Endothelial cell of umbilical vein (primary cell): ENCODE results near the gene COMT. TPM values are rescaled to one million over a fixed set of nuclear protein-coding genes. Genes with fewer than 3 reads are reported as not detected.
"Not testable (repeated sequence)": the region's sequence is repeated elsewhere in the genome, so short reads cannot be mapped to it uniquely, and the experiment has no call there.

Experiments used
- BruUV-seq: library from RNA; stranded (reverse); fragments of 400-500 nt; replicated peaks from 2 replicates; lab custom pipeline; 2021; lab: Mats Ljungman, UMichigan
- CTCF ChIA-PET: fragments of 300-600, 350-600 bp; sonication (Branson Sonifier 250); formaldehyde crosslinking; loops from one replicate; lab custom pipeline; 2021; ENCODE audit warnings: antibody characterized with exemption, inconsistent platforms; lab: Charles Lee
- POLR2A ChIA-PET: fragments of 300-600, 350-600 bp; sonication (Branson Sonifier 250); formaldehyde crosslinking; loops from one replicate; lab custom pipeline; 2021; ENCODE audit warnings: antibody characterized with exemption, inconsistent platforms; lab: Charles Lee
- DNase-seq: peaks from one replicate; pipeline ENCODE4 v3.0.0-alpha.2; 2011; ENCODE audit warnings: low read depth, low spot score
- FAIRE-seq: peaks from 2 replicates; lab custom pipeline; 2011; peaks lifted over from hg19 to GRCh38; lab: Jason Lieb, UNC
- H2AFZ ChIP-seq: 2 replicates; pipeline ENCODE4 v1.6.0; 2012; ENCODE audit warnings: low read depth, low read length, control low read depth, inconsistent platforms
- H3K27ac ChIP-seq: 2 replicates; pipeline ENCODE4 v1.5.1; 2011; ENCODE audit warnings: low read depth, mild to moderate bottlenecking, control low read depth, low read length, moderate library complexity; ENCODE audit not compliant: insufficient read depth
- H3K27me3 ChIP-seq, 2 experiments: 2 replicates each; pipeline versions ENCODE4 v1.6.0 to v1.6.1; 2011; ENCODE audit warnings: low read length in 2 of 2, mixed read lengths in 1 of 2; ENCODE audit not compliant: control insufficient read depth in 2 of 2, insufficient read depth in 2 of 2
- H3K36me3 ChIP-seq, 2 experiments: 2 replicates in 1 of 2; 3 replicates in 1 of 2; pipeline ENCODE4 v1.5.1; 2011; ENCODE audit warnings: low read length in 2 of 2, mild to moderate bottlenecking in 1 of 2, moderate library complexity in 1 of 2; ENCODE audit not compliant: control insufficient read depth in 2 of 2, insufficient read depth in 2 of 2; ENCODE audit errors: extremely low read depth in 1 of 2
- H3K4me1 ChIP-seq: 3 replicates; pipeline ENCODE4 v1.5.1; 2011; ENCODE audit warnings: mild to moderate bottlenecking, low read length; ENCODE audit not compliant: control insufficient read depth, insufficient read depth; ENCODE audit errors: extremely low read depth
- H3K4me2 ChIP-seq: 2 replicates; pipeline ENCODE4 v1.6.1; 2011; ENCODE audit warnings: low read length, control low read depth, mixed read lengths; ENCODE audit not compliant: insufficient read depth
- H3K4me3 ChIP-seq, 3 experiments: fragments of 200-600 bp in 1 of 3; sonication (generic), shearing (Covaris generic) in 1 of 3; replicated peaks in 1 of 3; 2 replicates each; pipeline ENCODE4 v1.5.1; 2011 to 2016; ENCODE audit warnings: control low read depth in 3 of 3, low read length in 3 of 3, mild to moderate bottlenecking in 2 of 3, inconsistent platforms in 1 of 3, low read depth in 1 of 3, moderate library complexity in 1 of 3; ENCODE audit not compliant: insufficient read depth in 1 of 3
- H3K79me2 ChIP-seq: 2 replicates; pipeline ENCODE4 v1.6.0; 2012; ENCODE audit warnings: low read length, inconsistent platforms; ENCODE audit not compliant: control insufficient read depth, insufficient read depth
- H3K9ac ChIP-seq: replicated peaks from 2 replicates; pipeline ENCODE3; 2011; ENCODE audit warnings: low read length, control low read depth; ENCODE audit not compliant: insufficient read depth; ENCODE audit errors: extremely low read depth
- H3K9me1 ChIP-seq: replicated peaks from 3 replicates; pipeline ENCODE4 v1.6.0; 2011; ENCODE audit warnings: mild to moderate bottlenecking, low read length; ENCODE audit not compliant: control insufficient read depth, insufficient read depth; ENCODE audit errors: extremely low read depth
- H3K9me3 ChIP-seq: replicated peaks from 2 replicates; pipeline ENCODE4 v1.5.1; 2012; ENCODE audit warnings: low read length, inconsistent platforms; ENCODE audit not compliant: control insufficient read depth, insufficient read depth
- H4K20me1 ChIP-seq: replicated peaks from 2 replicates; pipeline ENCODE3; 2011; ENCODE audit warnings: mild to moderate bottlenecking, low read length; ENCODE audit not compliant: control insufficient read depth, insufficient read depth; ENCODE audit errors: extremely low read depth
- MYC ChIP-seq: IDR thresholded peaks from one replicate; pipeline ENCODE4 v1.6.1; 2011; ENCODE audit warnings: mild to moderate bottlenecking, low read depth, low read length
- dilution Hi-C: fragments of 300-500 bp; cut with MboI; formaldehyde crosslinking; loops from one replicate; pipeline ENCODE4 v1.15.0; 2019; ENCODE audit warnings: low sequenced_read_pairs; ENCODE audit not compliant: extremely low pct_ligation_motif_present
- intact Hi-C: fragments of 100-400 bp; cut with micrococcal nuclease; formaldehyde crosslinking; loops from one replicate; pipeline ENCODE4 v1.10.0; 2022
- polyA plus RNA-seq, 4 experiments: library from polyadenylated mRNA; depleted of rRNA in 3 of 4; stranded (reverse) in 3 of 4; unstranded in 1 of 4; fragments of >200 nt; gene quantifications; 2 replicates each; pipeline versions ENCODE4 v1.2.1 to v1.2.3, GENCODE V29; 2011 to 2012; ENCODE audit warnings: missing spikeins in 1 of 4
- total RNA-seq: library from RNA; stranded (reverse); gene quantifications from 2 replicates; pipeline ENCODE4 v1.2.3, GENCODE V29; 2021
- TF ChIP-seq, protein P1 (sequence below), 2 donors: IDR thresholded peaks; 1 replicate in 1 of 2; 2 replicates in 1 of 2; pipeline ENCODE4 v1.5.1; 2011; ENCODE audit warnings: low read length in 2 of 2, mild to moderate bottlenecking in 2 of 2, moderate library complexity in 2 of 2, control low read depth in 1 of 2, inconsistent platforms in 1 of 2, low read depth in 1 of 2; ENCODE audit not compliant: insufficient read depth in 1 of 2; ENCODE audit errors: extremely low read depth in 1 of 2

Gene COMT
- total and polyA plus RNA-seq, 2 donors (not counting 3 experiments of a cell fraction or from before 2014, with no cell fraction given), result 221 to 537 TPM

DNA sequence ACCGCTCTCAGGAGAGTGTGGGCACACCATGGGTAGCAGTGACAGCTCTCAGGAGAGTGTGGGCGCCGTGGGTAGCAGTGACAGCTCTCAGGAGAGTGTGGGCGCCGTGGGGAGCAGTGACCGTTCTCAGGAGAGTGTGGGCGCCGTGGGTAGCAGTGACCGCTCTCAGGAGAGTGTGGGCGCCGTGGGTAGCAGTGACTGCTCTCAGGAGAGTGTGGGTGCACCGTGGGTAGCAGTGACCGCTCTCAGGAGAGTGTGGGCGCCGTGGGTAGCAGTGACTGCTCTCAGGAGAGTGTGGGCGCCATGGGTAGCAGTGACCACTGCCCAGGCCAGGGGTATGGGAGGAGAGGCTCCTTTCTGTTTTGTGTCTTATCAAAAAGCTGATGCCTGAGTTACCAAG is 33.7 kb upstream of the COMT start:
- H3K4me2 ChIP-seq, H4K20me1 ChIP-seq, H3K27me3 ChIP-seq, H3K27ac ChIP-seq, H3K4me3 ChIP-seq, H3K9me3 ChIP-seq, H3K9ac ChIP-seq, BruUV-seq, dilution Hi-C loops, POLR2A ChIA-PET, DNase-seq, H3K4me1 ChIP-seq, H2AFZ ChIP-seq, FAIRE-seq, intact Hi-C loops, H3K79me2 ChIP-seq, H3K9me1 ChIP-seq: not testable (repeated sequence)
- H3K36me3 ChIP-seq, result peaks cover 2 to 16% of the 10 kb centered on the region in 2 experiments
- CTCF ChIA-PET, result interaction anchor here (1.1 kb wide), 1 partner anchor 177 kb away, joined by 6 read pairs; no protein-coding TSS in a partner anchor

DNA sequence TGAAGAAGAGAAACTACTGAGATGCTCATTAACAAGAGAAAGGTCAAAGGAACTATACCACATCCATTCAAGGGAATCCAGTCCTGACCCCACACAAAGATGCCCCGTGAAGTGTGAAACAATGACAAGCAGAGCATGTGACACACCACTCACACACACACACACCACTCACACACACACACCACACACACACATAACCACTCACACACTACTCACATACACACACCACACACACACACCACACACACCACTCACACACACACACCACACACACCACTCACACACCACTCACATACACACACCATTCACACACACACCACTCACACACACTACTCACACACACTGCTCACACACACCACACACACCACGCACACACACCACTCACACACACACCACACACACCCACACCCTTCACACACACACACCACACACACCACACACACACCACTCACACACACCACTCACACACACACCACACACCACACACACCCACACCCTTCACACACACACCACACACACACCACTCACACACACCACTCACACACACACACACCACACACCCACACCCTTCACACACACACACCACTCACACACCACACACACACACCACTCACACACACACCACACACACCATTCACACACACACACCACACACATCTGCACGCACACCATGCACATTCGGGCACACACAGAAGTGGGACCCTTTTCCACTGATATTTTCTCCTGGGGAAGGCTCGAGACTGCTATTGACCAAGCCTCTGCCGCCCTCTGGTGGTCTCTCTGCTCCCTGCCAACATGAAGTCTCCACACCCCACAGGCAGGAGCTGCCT is 32.0 kb upstream of the COMT start:
- no peak overlapping the region for H3K27ac ChIP-seq
- no peak overlapping the region for H3K4me2 ChIP-seq
- H3K9me1 ChIP-seq, result no peaks in the 10 kb centered on the region
- H3K9ac ChIP-seq, result no peak overlapping the region
- no peak overlapping the region for H2AFZ ChIP-seq
- H3K9me3 ChIP-seq, result no peaks in the 10 kb centered on the region
- H3K27me3 ChIP-seq, result no peaks in the 10 kb centered on the region
- peaks cover 8 to 26% of the 10 kb centered on the region in 2 experiments for H3K36me3 ChIP-seq
- H3K79me2 ChIP-seq, result no peaks in the 10 kb centered on the region
- intact Hi-C loops, result loop anchor here (1.0 to 5.0 kb wide), 5 partner anchors 35 to 277 kb away; no protein-coding TSS in a partner anchor
- dilution Hi-C loops, result no loop called here
- POLR2A ChIA-PET, result no interaction called here
- no TSS peak for BruUV-seq
- H3K4me3 ChIP-seq, result no peak overlapping the region
- TF ChIP-seq, protein P1, sequence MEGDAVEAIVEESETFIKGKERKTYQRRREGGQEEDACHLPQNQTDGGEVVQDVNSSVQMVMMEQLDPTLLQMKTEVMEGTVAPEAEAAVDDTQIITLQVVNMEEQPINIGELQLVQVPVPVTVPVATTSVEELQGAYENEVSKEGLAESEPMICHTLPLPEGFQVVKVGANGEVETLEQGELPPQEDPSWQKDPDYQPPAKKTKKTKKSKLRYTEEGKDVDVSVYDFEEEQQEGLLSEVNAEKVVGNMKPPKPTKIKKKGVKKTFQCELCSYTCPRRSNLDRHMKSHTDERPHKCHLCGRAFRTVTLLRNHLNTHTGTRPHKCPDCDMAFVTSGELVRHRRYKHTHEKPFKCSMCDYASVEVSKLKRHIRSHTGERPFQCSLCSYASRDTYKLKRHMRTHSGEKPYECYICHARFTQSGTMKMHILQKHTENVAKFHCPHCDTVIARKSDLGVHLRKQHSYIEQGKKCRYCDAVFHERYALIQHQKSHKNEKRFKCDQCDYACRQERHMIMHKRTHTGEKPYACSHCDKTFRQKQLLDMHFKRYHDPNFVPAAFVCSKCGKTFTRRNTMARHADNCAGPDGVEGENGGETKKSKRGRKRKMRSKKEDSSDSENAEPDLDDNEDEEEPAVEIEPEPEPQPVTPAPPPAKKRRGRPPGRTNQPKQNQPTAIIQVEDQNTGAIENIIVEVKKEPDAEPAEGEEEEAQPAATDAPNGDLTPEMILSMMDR (IDR thresholded peaks at IDR 0.05; ENCODE audit: extremely low read depth in 1 of 2, insufficient read depth in 1 of 2, low read depth in 1 of 2, low read length in 2 of 2), result peak; percentile 86 to 88
- no peak for TF ChIP-seq MYC
- DNase-seq, result peak; percentile 77
- peak; percentile 89 for FAIRE-seq
- H4K20me1 ChIP-seq, result no peaks in the 10 kb centered on the region
- H3K4me1 ChIP-seq, result peaks cover 3% of the 10 kb centered on the region
- CTCF ChIA-PET, result interaction anchor here (0.5 to 5.2 kb wide), 73 partner anchors 9 to 279 kb away, joined by 3 to 372 read pairs (median 6); partner anchors contain the start of genes COMT, GNB1L, GP1BB and RTL10
